ENCODE measurements around the gene HMGCS1. TPM values are rescaled to one million over a fixed set of nuclear protein-coding genes. Genes with fewer than 3 reads are reported as not detected.

The HMGCS1 gene
- total and polyA plus RNA-seq, 2 of the 13 experiments (the other 11 are each of a cell fraction or from before 2014, with no cell fraction given), result 56.8 to 318 TPM

GRCh38 chr5:43313035-43313853 is at the start of gene HMGCS1 (continued):
- TF ChIP-seq NAIF1 (CRISPR knock-in tag; IDR thresholded peaks at IDR 0.05; ENCODE audit: borderline replicate concordance), result peak; percentile 77; the same call in 1 of the 2 replicates
- peak; percentile 56 for TF ChIP-seq YY1 (IDR thresholded peaks at IDR 0.05; ENCODE audit: insufficient read depth, insufficient replicate concordance, low read depth, low read length)
- TF ChIP-seq ZNF20 (CRISPR knock-in tag; IDR thresholded peaks at IDR 0.05), result no peak
- TF ChIP-seq GABPA (IDR thresholded peaks at IDR 0.05; ENCODE audit: low read depth, low read length), result no peak
- TF ChIP-seq GABPA (CRISPR knock-in tag; IDR thresholded peaks at IDR 0.05; ENCODE audit: low read depth), result peak; percentile 64
- TF ChIP-seq SNAI1 (CRISPR knock-in tag; IDR thresholded peaks at IDR 0.05; ENCODE audit: borderline replicate concordance), result no peak
- no peak for TF ChIP-seq CCDC6 (CRISPR knock-in tag; IDR thresholded peaks at IDR 0.05)
- TF ChIP-seq SIN3B (IDR thresholded peaks at IDR 0.05; ENCODE audit: low read length), result no peak; the same call in 1 of the 2 replicates
- peak; percentile 22 for TF ChIP-seq KMT2B (CRISPR knock-in tag; IDR thresholded peaks at IDR 0.05)
- no peak for TF ChIP-seq ZKSCAN1 (IDR thresholded peaks at IDR 0.05; ENCODE audit: low read length)
- TF ChIP-seq, protein P1, sequence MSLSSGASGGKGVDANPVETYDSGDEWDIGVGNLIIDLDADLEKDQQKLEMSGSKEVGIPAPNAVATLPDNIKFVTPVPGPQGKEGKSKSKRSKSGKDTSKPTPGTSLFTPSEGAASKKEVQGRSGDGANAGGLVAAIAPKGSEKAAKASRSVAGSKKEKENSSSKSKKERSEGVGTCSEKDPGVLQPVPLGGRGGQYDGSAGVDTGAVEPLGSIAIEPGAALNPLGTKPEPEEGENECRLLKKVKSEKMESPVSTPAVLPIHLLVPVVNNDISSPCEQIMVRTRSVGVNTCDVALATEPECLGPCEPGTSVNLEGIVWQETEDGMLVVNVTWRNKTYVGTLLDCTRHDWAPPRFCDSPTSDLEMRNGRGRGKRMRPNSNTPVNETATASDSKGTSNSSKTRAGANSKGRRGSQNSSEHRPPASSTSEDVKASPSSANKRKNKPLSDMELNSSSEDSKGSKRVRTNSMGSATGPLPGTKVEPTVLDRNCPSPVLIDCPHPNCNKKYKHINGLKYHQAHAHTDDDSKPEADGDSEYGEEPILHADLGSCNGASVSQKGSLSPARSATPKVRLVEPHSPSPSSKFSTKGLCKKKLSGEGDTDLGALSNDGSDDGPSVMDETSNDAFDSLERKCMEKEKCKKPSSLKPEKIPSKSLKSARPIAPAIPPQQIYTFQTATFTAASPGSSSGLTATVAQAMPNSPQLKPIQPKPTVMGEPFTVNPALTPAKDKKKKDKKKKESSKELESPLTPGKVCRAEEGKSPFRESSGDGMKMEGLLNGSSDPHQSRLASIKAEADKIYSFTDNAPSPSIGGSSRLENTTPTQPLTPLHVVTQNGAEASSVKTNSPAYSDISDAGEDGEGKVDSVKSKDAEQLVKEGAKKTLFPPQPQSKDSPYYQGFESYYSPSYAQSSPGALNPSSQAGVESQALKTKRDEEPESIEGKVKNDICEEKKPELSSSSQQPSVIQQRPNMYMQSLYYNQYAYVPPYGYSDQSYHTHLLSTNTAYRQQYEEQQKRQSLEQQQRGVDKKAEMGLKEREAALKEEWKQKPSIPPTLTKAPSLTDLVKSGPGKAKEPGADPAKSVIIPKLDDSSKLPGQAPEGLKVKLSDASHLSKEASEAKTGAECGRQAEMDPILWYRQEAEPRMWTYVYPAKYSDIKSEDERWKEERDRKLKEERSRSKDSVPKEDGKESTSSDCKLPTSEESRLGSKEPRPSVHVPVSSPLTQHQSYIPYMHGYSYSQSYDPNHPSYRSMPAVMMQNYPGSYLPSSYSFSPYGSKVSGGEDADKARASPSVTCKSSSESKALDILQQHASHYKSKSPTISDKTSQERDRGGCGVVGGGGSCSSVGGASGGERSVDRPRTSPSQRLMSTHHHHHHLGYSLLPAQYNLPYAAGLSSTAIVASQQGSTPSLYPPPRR (CRISPR knock-in tag; IDR thresholded peaks at IDR 0.05; ENCODE audit: borderline replicate concordance), result 0 out of 2 replicates have a peak, but pooled peaks have one; percentile 52
- no peak for TF ChIP-seq ZMYM2 (CRISPR knock-in tag; IDR thresholded peaks at IDR 0.05)
- TF ChIP-seq MAFF (IDR thresholded peaks at IDR 0.05; ENCODE audit: low read depth, low read length), result no peak
- TF ChIP-seq, protein P2, sequence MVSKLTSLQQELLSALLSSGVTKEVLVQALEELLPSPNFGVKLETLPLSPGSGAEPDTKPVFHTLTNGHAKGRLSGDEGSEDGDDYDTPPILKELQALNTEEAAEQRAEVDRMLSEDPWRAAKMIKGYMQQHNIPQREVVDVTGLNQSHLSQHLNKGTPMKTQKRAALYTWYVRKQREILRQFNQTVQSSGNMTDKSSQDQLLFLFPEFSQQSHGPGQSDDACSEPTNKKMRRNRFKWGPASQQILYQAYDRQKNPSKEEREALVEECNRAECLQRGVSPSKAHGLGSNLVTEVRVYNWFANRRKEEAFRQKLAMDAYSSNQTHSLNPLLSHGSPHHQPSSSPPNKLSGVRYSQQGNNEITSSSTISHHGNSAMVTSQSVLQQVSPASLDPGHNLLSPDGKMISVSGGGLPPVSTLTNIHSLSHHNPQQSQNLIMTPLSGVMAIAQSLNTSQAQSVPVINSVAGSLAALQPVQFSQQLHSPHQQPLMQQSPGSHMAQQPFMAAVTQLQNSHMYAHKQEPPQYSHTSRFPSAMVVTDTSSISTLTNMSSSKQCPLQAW (CRISPR knock-in tag; IDR thresholded peaks at IDR 0.05), result peak; percentile 28; the same call in 1 of the 2 replicates
- no peak for TF ChIP-seq MAFG (CRISPR knock-in tag; IDR thresholded peaks at IDR 0.05)
- TF ChIP-seq SRY (CRISPR knock-in tag; IDR thresholded peaks at IDR 0.05), result peak; percentile 84; the same call in 1 of the 2 replicates
- TF ChIP-seq, protein P3, sequence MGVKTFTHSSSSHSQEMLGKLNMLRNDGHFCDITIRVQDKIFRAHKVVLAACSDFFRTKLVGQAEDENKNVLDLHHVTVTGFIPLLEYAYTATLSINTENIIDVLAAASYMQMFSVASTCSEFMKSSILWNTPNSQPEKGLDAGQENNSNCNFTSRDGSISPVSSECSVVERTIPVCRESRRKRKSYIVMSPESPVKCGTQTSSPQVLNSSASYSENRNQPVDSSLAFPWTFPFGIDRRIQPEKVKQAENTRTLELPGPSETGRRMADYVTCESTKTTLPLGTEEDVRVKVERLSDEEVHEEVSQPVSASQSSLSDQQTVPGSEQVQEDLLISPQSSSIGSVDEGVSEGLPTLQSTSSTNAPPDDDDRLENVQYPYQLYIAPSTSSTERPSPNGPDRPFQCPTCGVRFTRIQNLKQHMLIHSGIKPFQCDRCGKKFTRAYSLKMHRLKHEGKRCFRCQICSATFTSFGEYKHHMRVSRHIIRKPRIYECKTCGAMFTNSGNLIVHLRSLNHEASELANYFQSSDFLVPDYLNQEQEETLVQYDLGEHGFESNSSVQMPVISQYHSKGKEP (CRISPR knock-in tag; IDR thresholded peaks at IDR 0.05), result 0 out of 2 replicates have a peak, but pooled peaks have one; percentile 30
- TF ChIP-seq CTCF (CRISPR knock-in tag; IDR thresholded peaks at IDR 0.05), result peak; percentile 22; the same call in 1 of the 2 replicates
- TF ChIP-seq MTF2 (CRISPR knock-in tag; IDR thresholded peaks at IDR 0.05; ENCODE audit: borderline replicate concordance), result no peak
- TF ChIP-seq ZC3H4 (CRISPR knock-in tag; IDR thresholded peaks at IDR 0.05; ENCODE audit: borderline replicate concordance), result no peak
